ENCODE data around the gene ARHGEF40. TPM values are rescaled to one million over a fixed set of nuclear protein-coding genes. Genes with fewer than 3 reads are reported as not detected.
A peak's percentile ranks its signal among the peaks of the same experiment; 100 is the strongest.
"Not testable (repeated sequence)": the region's sequence is repeated elsewhere in the genome, so short reads cannot be mapped to it uniquely, and the experiment has no call there.

Gene ARHGEF40
- total and polyA plus RNA-seq, 5 donors = 15.1 to 25.8 (median 20.4) TPM

DNA sequence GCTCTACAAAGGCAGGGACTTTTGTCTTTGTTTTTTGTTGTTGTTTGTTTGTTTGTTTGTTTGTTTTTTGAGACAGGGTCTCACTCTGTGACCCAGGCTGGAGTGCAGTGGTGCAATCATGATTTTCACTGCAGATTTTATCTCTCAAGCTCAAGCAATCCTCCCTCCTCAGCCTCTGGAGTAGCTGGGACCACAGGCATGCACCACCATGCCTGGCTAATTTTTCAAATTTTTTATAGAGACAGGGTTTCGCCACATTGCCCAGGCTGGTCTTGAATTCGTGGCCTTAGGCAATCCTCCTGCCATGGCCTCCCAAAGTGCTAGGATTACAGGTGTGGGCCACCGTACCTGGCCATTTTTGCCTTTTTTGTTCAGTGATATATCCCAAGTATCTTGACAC is 29.2 kb upstream of the ARHGEF40 start:
- H3K4me1 ChIP-seq (ENCODE audit: control insufficient read depth, insufficient read depth, low read length) = peaks cover 22% of the 10 kb centered on the region

DNA sequence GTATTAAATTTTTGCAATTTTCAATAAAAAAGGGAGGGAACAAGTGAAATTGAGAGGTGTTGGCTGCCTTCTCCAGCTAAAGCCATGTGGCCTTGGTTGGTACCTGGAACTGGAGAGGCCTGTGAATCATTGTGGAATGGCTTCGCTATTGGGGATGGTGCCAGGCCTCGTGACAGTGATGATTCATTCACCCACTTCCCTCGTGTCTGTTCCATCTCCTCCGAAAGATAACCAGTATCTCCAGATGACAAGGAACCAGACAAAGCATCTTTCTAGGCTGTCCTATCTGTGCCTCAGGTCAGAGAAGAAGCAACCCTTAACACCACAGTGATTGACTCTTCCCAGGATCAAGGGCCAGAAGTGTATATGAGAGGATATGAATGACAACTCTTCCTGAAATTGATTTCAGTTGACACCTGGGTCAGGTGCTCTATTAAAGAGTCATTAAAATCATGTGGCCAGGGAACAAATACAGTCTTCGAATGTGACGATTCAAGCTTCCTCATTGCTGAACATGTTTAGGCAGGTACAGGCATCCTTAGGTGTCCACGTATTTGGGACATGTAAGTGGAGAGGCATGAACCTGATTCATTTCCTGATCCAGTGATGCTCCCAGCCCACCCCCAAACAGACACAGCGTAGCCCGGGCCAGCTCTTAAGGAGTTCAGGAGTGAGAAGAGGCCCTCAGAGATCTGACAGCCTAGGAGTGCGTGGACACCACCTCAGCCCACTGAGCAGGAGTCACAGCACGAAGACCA is 28.2 kb upstream of the ARHGEF40 start, which contains the start of gene RNASE7:
Gene RNASE7, plus strand, starts transcription at position 687 of the 758 bp plus-strand sequence. CDS start 631 bp downstream, outside the sequence.
- ATAC-seq = no peak
- Histone ChIP-seq H3K27ac (ENCODE audit: low read length) (no peak within 1 kb of the TSS), H3K4me1 (ENCODE audit: control insufficient read depth, insufficient read depth, low read length) (peaks cover 22% of the 10 kb centered on the region), H3K4me3 (ENCODE audit: low read length) (no peak within 1 kb of the TSS), H3K27me3 (ENCODE audit: control insufficient read depth, insufficient read depth) (no peaks in the 10 kb centered on the region), H3K9me3 (ENCODE audit: control insufficient read depth, low read length) (no peaks in the 10 kb centered on the region)
- intact Hi-C loops (cut with DNase I) = loop anchor here in 3 of 4 donors (2.0 to 10.0 kb wide), 3 partner anchors 27 to 185 kb away; no protein-coding TSS in a partner anchor
- 74% methylated on average over 11 of the region's 11 CpGs for WGBS
- no peak for DNase-seq

More for the DNA sequence above, 29.2 kb upstream of the ARHGEF40 start:
- H3K27ac ChIP-seq (ENCODE audit: low read length); DNase-seq; H3K9me3 ChIP-seq (ENCODE audit: control insufficient read depth, low read length); H3K4me3 ChIP-seq (ENCODE audit: low read length); H3K27me3 ChIP-seq (ENCODE audit: control insufficient read depth, insufficient read depth); ATAC-seq: not testable (repeated sequence)
- intact Hi-C loops (cut with DNase I) = loop anchor here in 3 of 4 donors (1.0 to 10.0 kb wide), 4 partner anchors 26 to 184 kb away; no protein-coding TSS in a partner anchor
- 84% methylated on average over 3 of the region's 3 CpGs for WGBS

DNA sequence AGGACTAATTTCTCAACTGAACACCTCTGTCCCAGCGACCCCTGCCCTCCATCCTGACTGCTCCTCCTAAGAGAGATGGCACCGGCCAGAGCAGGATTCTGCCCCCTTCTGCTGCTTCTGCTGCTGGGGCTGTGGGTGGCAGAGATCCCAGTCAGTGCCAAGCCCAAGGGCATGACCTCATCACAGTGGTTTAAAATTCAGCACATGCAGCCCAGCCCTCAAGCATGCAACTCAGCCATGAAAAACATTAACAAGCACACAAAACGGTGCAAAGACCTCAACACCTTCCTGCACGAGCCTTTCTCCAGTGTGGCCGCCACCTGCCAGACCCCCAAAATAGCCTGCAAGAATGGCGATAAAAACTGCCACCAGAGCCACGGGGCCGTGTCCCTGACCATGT is 27.2 kb upstream of the ARHGEF40 start:
- Histone ChIP-seq H3K27ac (ENCODE audit: low read length) (no peak overlapping the region), H3K4me3 (ENCODE audit: low read length) (no peak overlapping the region), H3K9me3 (ENCODE audit: control insufficient read depth, low read length) (no peaks in the 10 kb centered on the region), H3K4me1 (ENCODE audit: control insufficient read depth, insufficient read depth, low read length) (peaks cover 24% of the 10 kb centered on the region), H3K27me3 (ENCODE audit: control insufficient read depth, insufficient read depth) (no peaks in the 10 kb centered on the region)
- DNase-seq = no peak
- intact Hi-C loops (cut with DNase I) = loop anchor here in 2 of 4 donors (5.0 to 10.0 kb wide), 2 partner anchors 68 to 186 kb away; no protein-coding TSS in a partner anchor
- 51% methylated on average over 8 of the region's 8 CpGs for WGBS
- no peak for ATAC-seq

DNA sequence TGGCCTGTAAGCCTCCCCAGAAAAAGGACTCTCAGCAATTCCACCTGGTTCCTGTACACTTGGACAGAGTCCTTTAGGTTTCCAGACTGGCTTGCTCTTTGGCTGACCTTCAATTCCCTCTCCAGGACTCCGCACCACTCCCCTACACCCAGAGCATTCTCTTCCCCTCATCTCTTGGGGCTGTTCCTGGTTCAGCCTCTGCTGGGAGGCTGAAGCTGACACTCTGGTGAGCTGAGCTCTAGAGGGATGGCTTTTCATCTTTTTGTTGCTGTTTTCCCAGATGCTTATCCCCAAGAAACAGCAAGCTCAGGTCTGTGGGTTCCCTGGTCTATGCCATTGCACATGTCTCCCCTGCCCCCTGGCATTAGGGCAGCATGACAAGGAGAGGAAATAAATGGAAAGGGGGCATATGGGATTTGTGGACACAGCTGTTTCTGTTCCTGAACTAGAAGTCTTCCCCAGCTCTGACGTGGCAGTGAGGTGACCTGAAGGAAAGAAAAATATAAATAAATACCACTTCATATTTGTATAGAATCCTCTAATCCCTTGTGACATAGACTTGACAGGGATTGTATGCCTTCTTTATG is 26.6 kb upstream of the ARHGEF40 start:
- intact Hi-C loops (cut with DNase I) = loop anchor here in 2 of 4 donors (5.0 to 10.0 kb wide), 2 partner anchors 69 to 186 kb away; no protein-coding TSS in a partner anchor
- Histone ChIP-seq H3K27me3 (ENCODE audit: control insufficient read depth, insufficient read depth) (no peaks in the 10 kb centered on the region), H3K4me1 (ENCODE audit: control insufficient read depth, insufficient read depth, low read length) (peaks cover 23% of the 10 kb centered on the region), H3K27ac (ENCODE audit: low read length) (no peak overlapping the region), H3K9me3 (ENCODE audit: control insufficient read depth, low read length) (no peaks in the 10 kb centered on the region), H3K4me3 (ENCODE audit: low read length) (no peak overlapping the region)
- WGBS = 37% methylated on average over 2 of the region's 2 CpGs
- ATAC-seq (no peak), DNase-seq (no peak)

DNA sequence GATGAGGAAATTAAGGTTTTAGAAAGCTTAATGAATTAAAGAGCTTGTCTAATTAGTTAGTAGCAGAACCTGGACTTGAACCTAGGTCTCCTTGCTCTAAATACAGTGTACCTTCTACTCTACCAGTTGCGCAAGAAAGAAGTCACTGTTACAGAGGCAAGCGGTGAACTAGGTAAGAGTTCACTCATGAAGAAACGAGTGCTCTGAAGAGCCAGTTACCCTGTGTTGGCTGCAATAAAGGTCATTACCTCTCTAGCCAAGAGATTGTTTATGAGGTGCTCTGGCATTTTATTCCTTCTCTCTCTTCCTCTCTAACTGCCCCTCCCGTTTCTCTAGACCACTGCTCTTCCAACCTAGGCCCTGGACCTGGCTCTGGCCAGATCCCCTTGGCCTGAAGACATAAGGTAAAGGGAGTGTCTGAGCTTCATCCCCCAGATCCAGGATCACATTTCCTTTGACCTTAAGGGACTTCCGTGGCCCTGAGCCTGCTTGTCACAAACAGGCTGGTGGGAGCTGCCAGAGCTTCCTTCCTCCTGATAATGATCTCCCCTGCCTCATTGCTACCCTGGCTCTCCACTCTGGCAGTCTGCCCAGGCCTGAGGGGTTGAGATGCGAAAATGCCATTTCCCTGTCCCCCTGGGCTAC is 26.0 kb upstream of the ARHGEF40 start:
- Histone ChIP-seq H3K4me3 (ENCODE audit: low read length) (no peak overlapping the region), H3K9me3 (ENCODE audit: control insufficient read depth, low read length) (no peaks in the 10 kb centered on the region), H3K4me1 (ENCODE audit: control insufficient read depth, insufficient read depth, low read length) (peaks cover 21% of the 10 kb centered on the region), H3K27ac (ENCODE audit: low read length) (no peak overlapping the region), H3K27me3 (ENCODE audit: control insufficient read depth, insufficient read depth) (no peaks in the 10 kb centered on the region)
- intact Hi-C loops (cut with DNase I) = loop anchor here in 2 of 4 donors (5.0 to 10.0 kb wide), 2 partner anchors 69 to 187 kb away; no protein-coding TSS in a partner anchor
- peak in 2 of 3 donors; percentile 75 to 77 for DNase-seq
- 45% methylated on average over 6 of the region's 6 CpGs for WGBS
- ATAC-seq = no peak

DNA sequence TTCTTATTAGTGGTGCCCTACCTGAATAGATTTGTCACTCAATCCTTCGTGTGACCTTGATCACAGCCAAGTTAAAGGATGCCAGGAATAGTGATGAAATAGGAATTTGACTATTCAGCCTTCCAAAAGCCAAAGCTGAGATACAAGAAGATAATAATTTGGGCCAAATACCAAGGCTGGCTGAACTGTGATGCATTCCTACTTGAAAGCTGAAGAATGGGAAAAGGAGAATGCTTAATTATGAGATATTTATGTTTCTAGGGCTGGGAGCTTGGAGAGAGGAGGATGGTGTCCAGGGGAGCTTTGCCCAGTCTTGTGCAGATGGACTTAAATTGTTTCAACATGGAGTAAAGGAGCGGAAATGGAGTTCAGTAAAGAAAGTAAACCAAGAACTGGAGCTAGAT is 22.7 kb upstream of the ARHGEF40 start:
- Histone ChIP-seq H3K27ac (ENCODE audit: low read length) (no peak overlapping the region), H3K27me3 (ENCODE audit: control insufficient read depth, insufficient read depth) (no peaks in the 10 kb centered on the region), H3K4me1 (ENCODE audit: control insufficient read depth, insufficient read depth, low read length) (peaks cover 16% of the 10 kb centered on the region), H3K4me3 (ENCODE audit: low read length) (no peak overlapping the region), H3K9me3 (ENCODE audit: control insufficient read depth, low read length) (no peaks in the 10 kb centered on the region)
- DNase-seq = no peak
- WGBS = 62% methylated on average over 2 of the region's 2 CpGs
- intact Hi-C loops (cut with DNase I) = loop anchor here in 1 of 4 donors (10.0 kb wide), 1 partner anchor 73 kb away; no protein-coding TSS in a partner anchor
- no peak for ATAC-seq

DNA sequence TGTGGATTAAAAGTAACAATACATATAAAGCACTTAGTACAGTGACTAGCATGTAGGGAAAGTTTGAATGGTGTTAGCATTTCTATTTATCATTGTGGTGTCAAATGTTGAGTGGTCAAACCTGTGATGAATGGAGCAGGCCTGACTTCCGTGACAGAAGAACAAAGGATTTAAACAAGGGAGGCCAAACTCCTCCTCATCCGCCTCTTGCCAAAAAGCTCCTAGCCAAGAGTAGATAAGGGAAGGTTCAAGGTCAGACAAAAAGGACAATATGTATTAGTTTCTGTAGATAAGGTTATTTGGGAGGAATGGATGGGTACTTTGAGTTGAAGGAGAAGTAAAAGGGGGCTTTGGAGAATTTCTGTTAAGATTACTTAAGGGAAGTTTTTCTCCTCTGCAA is 21.5 kb upstream of the ARHGEF40 start:
- ATAC-seq = peak; percentile 18 to 41
- H3K9me3 ChIP-seq (ENCODE audit: control insufficient read depth, low read length) = no peaks in the 10 kb centered on the region
- no peak overlapping the region for H3K27ac ChIP-seq (ENCODE audit: low read length)
- 43% methylated on average over 2 of the region's 2 CpGs for WGBS
- intact Hi-C loops (cut with DNase I) = loop anchor here in 1 of 4 donors (10.0 kb wide), 1 partner anchor 74 kb away; no protein-coding TSS in a partner anchor
- no peak overlapping the region for H3K4me3 ChIP-seq (ENCODE audit: low read length)
- no peaks in the 10 kb centered on the region for H3K27me3 ChIP-seq (ENCODE audit: control insufficient read depth, insufficient read depth)
- no peak for DNase-seq
- H3K4me1 ChIP-seq (ENCODE audit: control insufficient read depth, insufficient read depth, low read length) = peaks cover 4% of the 10 kb centered on the region

DNA sequence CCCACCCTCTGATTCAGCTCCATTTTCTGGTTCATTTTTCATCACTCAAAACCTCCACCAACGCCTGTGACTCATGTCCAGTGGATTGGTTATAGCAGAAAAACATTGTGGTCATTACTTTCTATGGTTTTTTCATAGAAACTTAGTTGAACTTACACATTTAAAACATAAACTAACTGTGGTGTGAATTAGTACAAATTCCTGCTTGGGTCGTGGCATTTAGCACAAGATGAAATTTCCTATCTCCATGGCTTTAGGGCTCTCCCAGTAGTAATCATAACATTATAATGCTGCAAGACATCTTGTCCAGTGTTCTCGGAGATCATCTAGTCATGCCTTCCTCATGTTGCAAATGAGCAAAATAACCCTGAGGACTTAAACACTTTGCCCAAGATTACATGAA is 20.8 kb upstream of the ARHGEF40 start:
- WGBS = 80% methylated on average over 3 of the region's 3 CpGs
- H3K4me1 ChIP-seq (ENCODE audit: control insufficient read depth, insufficient read depth, low read length) = peaks cover 4% of the 10 kb centered on the region
- intact Hi-C loops (cut with DNase I) = loop anchor here in 1 of 4 donors (10.0 kb wide), 1 partner anchor 74 kb away; no protein-coding TSS in a partner anchor
- no peaks in the 10 kb centered on the region for H3K27me3 ChIP-seq (ENCODE audit: control insufficient read depth, insufficient read depth)
- H3K9me3 ChIP-seq (ENCODE audit: control insufficient read depth, low read length) = no peaks in the 10 kb centered on the region
- H3K4me3 ChIP-seq (ENCODE audit: low read length) = no peak overlapping the region
- DNase-seq = no peak
- ATAC-seq = no peak
- no peak overlapping the region for H3K27ac ChIP-seq (ENCODE audit: low read length)

DNA sequence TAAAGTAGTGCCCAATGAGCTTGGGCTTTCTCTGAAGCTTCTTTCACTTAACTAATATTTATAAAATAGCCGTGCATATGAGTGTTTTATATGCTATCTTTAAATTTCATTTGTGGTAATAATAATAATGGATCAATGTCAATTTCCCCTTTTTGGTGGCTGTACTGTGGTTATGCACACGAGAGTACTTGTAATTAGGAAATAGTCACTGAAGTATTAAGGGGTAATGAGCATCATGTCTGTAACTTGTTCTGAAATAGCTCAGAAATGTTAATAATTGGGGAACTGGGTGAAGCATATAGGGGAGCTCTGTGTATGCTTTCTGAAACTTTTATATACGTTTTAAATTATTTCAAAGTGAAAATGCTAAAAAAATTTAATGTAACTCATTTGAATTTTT is 19.5 kb upstream of the ARHGEF40 start:
- Histone ChIP-seq H3K9me3 (ENCODE audit: control insufficient read depth, low read length) (no peaks in the 10 kb centered on the region), H3K27me3 (ENCODE audit: control insufficient read depth, insufficient read depth) (no peaks in the 10 kb centered on the region), H3K4me1 (ENCODE audit: control insufficient read depth, insufficient read depth, low read length) (peaks cover 4% of the 10 kb centered on the region), H3K27ac (ENCODE audit: low read length) (no peak overlapping the region), H3K4me3 (ENCODE audit: low read length) (no peak overlapping the region)
- 78% methylated on average over 3 of the region's 3 CpGs for WGBS
- intact Hi-C loops (cut with DNase I) = no loop called here
- ATAC-seq = no peak
- no peak for DNase-seq

DNA sequence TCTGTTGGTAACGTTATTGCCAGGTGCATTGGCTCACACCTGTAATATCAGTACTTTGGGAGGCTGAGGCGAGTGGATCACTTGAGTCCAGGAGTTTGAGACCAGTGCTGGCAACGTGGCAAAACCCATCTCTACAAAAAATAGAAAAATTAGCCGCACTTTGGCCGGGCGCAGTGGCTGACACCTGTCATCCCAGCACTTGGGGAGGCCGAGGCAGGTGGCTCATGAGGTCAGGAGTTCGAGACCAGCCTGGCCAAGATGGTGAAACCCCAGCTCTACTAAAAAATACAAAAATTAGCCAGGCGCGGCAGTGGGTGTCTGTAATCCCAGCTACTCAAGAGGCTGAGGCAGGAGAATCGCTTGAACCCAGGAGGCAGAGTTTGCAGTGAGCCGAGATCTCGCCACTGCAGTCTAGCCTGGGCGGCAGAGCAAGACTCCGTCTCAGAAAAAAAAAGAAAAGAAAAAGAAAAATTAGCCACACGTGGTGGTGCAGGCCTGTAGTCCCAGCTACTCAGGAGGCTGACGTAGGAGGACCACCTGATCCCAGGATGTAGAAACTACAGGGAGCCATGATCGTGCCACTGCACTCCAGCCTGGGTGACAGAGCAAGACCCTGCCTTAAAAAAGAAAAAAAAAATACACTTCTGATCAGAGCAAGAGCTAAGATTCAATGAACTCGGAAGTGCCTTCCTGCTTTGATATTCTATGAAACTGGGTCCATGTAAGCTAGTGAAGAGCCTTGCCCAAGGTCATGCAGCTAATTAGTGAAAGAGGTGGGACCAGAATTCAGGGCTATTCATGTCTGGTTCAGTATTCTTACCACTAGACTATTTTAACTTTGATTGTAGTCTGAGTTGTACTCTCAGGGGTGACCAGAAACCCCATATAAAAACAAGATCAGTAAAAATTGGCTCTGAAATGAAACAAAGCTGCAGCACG is 16.7 kb upstream of the ARHGEF40 start:
- 90% methylated on average over 20 of the region's 20 CpGs for WGBS
- ATAC-seq (no peak), DNase-seq (no peak)
- Histone ChIP-seq H3K4me3 (ENCODE audit: low read length) (no peak overlapping the region), H3K27ac (ENCODE audit: low read length) (no peak overlapping the region), H3K9me3 (ENCODE audit: control insufficient read depth, low read length) (no peaks in the 10 kb centered on the region), H3K27me3 (ENCODE audit: control insufficient read depth, insufficient read depth) (no peaks in the 10 kb centered on the region), H3K4me1 (ENCODE audit: control insufficient read depth, insufficient read depth, low read length) (no peaks in the 10 kb centered on the region)
- intact Hi-C loops (cut with DNase I) = no loop called here

Measured in right cardiac atrium (tissue), 5 donors.